Kidney capillary endothelial cell (primary cell): Measurements from ENCODE around the gene CSTF2T.

Experiments
- DNase-seq: peaks from one replicate; pipeline ENCODE4 v3.0.0-alpha.2; 2018; ENCODE audit warnings: low spot score

The CSTF2T gene

DNA sequence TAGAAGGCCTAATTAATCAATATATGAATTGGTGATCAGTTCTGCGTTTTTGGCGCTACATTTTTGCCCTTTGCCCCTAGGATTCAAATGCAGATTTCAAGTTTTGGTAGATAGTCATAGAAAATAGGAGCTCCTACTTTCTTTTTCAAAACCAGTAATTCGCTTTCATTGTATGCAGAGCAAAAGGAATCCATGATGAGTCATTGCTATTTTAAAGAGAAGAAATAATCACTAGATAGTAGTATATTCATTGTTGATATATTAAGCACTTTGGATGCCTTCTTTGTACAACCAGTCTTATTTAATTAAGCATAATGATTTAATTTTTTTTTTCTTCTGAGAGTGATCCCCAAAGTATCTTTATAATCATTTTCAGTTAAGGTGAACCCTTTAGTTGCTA is 50.3 kb downstream of the CSTF2T start:
- DNase-seq: peak; percentile 16
